ENCODE results near the gene RNGTT. TPM values are rescaled to one million over a fixed set of nuclear protein-coding genes. Genes with fewer than 3 reads are reported as not detected.

RNGTT gene
- total RNA-seq, 1 donor, result 38.0 TPM

GRCh38 chr6:88815491-88815890 is 147.9 kb downstream of the RNGTT start:
- no peak overlapping the region for H3K4me3 ChIP-seq (ENCODE audit: low read depth, low read length)
- TF ChIP-seq CTCF (IDR thresholded peaks at IDR 0.05; ENCODE audit: insufficient read depth, low read depth, low read length), result no peak
- DNase-seq (ENCODE audit: low read depth), result no peak

- DNase-seq (ENCODE audit: low read depth), result no peak
- no peak for TF ChIP-seq CTCF (IDR thresholded peaks at IDR 0.05; ENCODE audit: insufficient read depth, low read depth, low read length)
- H3K4me3 ChIP-seq (ENCODE audit: low read depth, low read length), result no peak overlapping the region
These were observed 148.5 kb downstream of the RNGTT start for GRCh38 chr6:88814909-88815308.

GRCh38 chr6:88813045-88813444 is 150.4 kb downstream of the RNGTT start:
- DNase-seq (ENCODE audit: low read depth), result no peak
- no peak for TF ChIP-seq CTCF (IDR thresholded peaks at IDR 0.05; ENCODE audit: insufficient read depth, low read depth, low read length)
- no peak overlapping the region for H3K4me3 ChIP-seq (ENCODE audit: low read depth, low read length)

- no peak overlapping the region for H3K4me3 ChIP-seq (ENCODE audit: low read depth, low read length)
- DNase-seq (ENCODE audit: low read depth), result no peak
- TF ChIP-seq CTCF (IDR thresholded peaks at IDR 0.05; ENCODE audit: insufficient read depth, low read depth, low read length), result no peak
These were observed 152.7 kb downstream of the RNGTT start for GRCh38 chr6:88810701-88811100.

- DNase-seq (ENCODE audit: low read depth), result no peak
- TF ChIP-seq CTCF (IDR thresholded peaks at IDR 0.05; ENCODE audit: insufficient read depth, low read depth, low read length), result no peak
- no peak overlapping the region for H3K4me3 ChIP-seq (ENCODE audit: low read depth, low read length)
These were observed 153.3 kb downstream of the RNGTT start for GRCh38 chr6:88810089-88810488.

- no peak for TF ChIP-seq CTCF (IDR thresholded peaks at IDR 0.05; ENCODE audit: insufficient read depth, low read depth, low read length)
- no peak for DNase-seq (ENCODE audit: low read depth)
- H3K4me3 ChIP-seq (ENCODE audit: low read depth, low read length), result no peak overlapping the region
These were observed 155.0 kb downstream of the RNGTT start for GRCh38 chr6:88808381-88808780.

- DNase-seq (ENCODE audit: low read depth), result no peak
- no peak overlapping the region for H3K4me3 ChIP-seq (ENCODE audit: low read depth, low read length)
- TF ChIP-seq CTCF (IDR thresholded peaks at IDR 0.05; ENCODE audit: insufficient read depth, low read depth, low read length), result no peak
These were observed 155.8 kb downstream of the RNGTT start for GRCh38 chr6:88807622-88808021.
